Nucleus accumbens (tissue), 56 donors: Measurements from ENCODE around the gene LHX2.

Experiments
- DNase-seq, 56 donors: peaks; one replicate each; lab custom pipeline; 2025; lab: John Stamatoyannopoulos, UW

The LHX2 gene

GRCh38 chr9:124012368-124013301 is 1.1 kb downstream of the LHX2 start:
- no peak for DNase-seq

GRCh38 chr9:124013309-124014210 is 2.0 kb downstream of the LHX2 start:
- DNase-seq, result peak in 2 of 56 donors; percentile 31 to 40

DNA sequence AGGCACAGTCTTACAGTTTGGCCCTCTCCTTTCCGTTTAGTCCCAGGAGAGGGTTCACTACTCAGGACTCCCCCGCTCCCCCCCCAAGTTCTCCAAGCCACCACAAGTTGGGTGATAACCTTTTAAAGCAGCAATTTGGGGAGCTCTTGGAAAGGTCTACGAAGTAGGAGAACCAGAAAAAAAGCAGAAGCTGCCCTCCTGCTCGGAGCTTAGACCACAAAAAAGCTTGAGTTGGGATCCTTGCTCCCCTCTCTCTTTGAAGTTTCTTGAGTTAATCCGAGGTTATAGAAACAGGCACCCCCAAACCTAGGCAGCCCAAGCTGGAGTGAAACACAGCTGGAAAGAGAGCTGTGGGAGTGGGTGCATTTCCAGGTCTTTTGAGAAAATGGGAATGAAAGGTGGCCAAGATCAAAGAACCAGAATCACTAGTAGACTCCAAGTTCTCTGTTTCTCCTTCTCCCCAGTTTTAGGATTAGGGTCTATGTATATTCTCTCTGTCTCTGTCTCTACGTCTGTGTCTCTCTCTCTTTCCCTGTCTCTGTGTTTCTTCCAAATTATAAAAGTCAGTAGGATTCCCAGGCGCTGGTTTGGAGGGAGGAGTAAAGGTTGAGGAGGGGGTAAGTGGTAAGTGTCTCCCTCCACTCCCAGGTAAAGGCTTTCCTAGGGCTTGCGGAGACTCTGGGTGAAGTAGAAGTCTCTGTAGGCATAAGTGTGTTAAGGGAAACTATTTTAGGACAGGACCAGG is 2.8 kb downstream of the LHX2 start:
- DNase-seq, result no peak

DNA sequence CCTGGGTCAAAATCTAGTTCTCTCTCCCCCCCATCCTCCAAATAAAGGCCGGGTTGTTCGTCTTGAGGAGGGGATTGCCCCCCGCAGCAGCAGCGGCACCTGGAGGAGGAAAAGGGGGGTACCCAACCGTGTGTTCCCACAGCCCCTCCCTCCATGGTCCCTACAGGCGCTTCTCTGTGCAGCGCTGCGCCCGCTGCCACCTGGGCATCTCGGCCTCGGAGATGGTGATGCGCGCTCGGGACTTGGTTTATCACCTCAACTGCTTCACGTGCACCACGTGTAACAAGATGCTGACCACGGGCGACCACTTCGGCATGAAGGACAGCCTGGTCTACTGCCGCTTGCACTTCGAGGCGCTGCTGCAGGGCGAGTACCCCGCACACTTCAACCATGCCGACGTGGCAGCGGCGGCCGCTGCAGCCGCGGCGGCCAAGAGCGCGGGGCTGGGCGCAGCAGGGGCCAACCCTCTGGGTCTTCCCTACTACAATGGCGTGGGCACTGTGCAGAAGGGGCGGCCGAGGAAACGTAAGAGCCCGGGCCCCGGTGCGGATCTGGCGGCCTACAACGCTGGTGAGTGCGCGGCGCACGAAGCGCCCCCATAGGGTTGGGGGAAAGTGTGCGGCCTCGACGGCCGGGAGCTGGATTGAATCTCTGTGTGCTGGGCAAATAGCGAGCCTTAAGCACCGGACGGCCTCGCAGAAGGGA is 3.5 kb downstream of the LHX2 start:
- no peak for DNase-seq

DNA sequence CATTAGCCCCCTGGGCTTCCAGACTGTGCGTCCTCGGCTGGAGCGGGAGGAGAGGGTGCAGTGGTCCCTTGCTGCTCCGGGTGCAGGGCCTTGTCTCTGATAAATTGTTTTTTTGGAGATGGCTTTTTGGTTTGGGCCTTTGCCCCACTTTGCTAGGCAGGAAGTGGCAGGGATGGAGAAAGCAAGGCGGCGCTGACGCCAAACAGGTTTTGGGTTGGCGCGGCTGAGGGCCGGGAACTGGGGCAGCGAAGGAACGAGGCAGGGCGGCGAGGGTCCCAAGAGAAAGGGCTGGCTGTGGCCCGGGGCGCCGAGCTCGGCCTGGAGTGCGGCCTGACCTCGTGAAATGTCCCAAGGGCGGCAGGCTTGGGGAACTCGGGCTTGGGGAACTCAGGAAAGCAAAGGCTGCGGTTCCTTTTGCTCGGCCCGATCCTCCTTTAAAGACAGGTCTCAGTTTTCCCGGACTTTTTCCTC is 4.1 kb downstream of the LHX2 start:
- no peak for DNase-seq

DNA sequence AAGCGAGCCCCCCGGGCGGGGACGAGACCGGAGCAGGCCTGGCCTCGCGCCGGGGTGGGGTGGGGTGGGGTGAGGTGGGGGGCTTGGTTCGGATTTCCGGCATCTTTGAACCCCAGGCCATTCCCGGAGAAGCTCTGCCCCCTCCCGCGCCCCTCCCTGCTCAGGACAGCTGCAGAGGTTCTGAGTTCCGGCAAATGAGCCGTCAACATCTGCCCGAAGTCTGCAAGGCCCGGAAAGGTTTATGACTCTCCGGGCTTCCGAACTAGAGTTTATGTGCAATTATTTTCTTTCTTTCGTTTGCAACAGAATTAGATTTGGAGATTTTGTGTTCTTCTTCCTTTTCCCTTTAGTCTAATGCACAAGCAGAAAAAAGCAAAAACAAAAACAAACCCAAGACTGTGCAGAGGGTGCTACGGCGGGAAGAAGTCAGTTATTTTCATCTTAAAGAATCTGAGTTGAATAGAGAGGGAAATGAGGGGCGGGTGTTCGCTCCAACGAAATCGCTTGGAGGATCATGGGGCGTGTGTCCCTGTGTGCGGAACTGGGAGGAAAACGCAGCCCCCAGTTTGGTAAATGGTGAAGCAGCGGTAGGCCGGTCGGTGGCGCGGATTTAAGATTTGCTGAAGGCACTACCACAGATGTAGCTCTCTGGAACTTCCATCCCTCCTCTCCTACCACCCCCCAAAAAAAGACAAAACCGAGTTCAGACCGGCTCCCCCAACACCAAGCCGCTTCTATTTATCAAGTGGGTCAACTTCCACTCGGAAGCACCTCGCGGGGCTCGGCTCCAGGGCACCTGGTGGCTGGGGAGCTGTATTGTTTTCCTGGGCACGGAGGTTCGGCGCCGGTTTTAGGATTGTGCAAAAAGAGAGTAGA is 4.8 kb downstream of the LHX2 start:
- no peak for DNase-seq

DNA sequence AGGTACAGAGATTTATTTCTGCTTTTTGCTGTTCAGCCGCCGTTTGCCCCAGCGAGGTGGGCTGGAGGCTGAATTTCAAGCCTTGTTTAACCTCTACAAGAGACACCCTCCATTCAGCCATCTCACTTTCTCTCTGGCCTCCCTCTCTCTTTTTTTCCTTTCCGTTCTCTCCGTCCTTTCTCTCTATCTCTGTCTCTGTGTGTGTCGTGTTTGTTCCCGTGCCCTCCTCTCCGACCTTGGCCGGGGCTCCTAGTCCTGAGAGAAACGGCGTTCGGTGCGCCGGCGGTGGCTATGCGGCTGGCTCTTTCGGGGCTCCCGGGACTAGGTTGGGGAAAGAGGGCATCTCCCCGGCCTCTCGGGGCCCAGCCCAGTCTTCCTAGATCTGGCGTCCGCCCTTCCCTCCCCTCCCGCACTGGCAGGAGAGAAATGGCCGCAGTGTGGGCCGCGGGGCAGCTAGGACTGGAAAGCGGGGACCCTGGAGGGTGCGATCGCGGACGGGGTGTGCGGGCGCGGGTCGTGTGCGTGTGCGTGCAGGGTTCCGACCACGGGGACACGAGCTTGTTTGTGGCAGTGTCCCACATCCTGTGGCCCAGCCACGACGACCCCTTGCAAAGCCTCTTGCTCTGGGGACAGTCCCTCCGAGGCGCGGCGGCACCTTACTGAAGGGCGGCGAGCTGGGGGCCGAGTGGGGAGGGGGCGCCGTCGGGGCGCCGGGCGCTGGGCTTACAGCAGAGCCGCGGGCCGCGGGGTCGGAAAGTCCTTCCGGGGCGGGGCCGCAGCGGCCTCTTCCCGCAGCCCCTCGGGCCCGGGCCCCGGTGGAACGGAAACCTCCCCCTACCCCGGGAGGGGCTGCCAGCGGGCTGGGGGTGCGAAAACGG is 5.7 kb downstream of the LHX2 start:
- no peak for DNase-seq

- DNase-seq, result peak in 4 of 56 donors; percentile 19 to 44 (median 32)
Observed at GRCh38 chr9:124017929-124018729, 6.6 kb downstream of the LHX2 start.

GRCh38 chr9:124018730-124019697 is 7.4 kb downstream of the LHX2 start:
- DNase-seq, result no peak

- DNase-seq, result no peak
Observed at GRCh38 chr9:124019771-124020519, 8.4 kb downstream of the LHX2 start.

DNA sequence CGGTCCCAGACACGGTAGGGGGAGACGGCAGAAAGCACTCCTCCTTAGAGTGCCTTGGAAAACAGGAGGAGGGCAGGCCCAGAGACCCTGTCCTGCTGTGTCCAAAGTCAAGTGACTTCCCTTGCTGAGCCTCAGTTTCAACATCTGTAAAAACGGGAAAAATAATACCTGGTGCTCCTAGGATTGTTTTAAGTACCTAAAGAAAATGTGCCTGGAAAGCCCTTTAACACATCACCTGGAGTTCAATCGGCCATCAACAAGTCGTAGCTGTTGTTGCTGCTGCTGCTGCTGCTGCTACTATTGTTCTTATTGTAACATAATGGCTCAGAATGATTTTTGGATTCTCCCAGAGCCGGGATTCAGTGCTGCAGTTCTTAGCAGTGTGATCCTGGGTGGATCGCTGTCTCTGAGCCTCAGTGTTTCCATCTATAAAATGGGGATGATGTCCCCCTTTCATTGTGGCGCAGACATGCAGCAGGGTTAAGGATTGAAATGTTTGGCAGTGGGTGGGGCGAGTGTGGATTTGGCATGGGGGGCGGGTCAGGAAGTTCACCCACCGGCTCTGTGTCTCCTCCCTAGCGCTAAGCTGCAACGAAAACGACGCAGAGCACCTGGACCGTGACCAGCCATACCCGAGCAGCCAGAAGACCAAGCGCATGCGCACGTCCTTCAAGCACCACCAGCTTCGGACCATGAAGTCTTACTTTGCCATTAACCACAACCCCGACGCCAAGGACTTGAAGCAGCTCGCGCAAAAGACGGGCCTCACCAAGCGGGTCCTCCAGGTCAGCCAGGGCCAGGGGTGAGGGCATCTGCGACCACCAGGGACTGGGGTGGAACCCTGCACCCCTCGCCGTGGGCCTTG is 9.2 kb downstream of the LHX2 start:
- DNase-seq, result no peak

GRCh38 chr9:124021385-124021769 is 9.8 kb downstream of the LHX2 start:
- DNase-seq, result no peak

GRCh38 chr9:124022201-124023121 is 10.9 kb downstream of the LHX2 start:
- DNase-seq, result no peak
